GM12878 (cell line): ENCODE results near the gene EBF3. TPM values are rescaled to one million over a fixed set of nuclear protein-coding genes. Genes with fewer than 3 reads are reported as not detected.

Source experiments
- ATAC-seq: fragments of 200-7000 bp; cut with Tn5 transposase; 3 replicates; pipeline ENCODE4 v1.9.1; 2020; ENCODE audit warnings: mild to moderate bottlenecking, moderate library complexity
- BruUV-seq: library from RNA; stranded (reverse); fragments of 400-500 nt; replicated peaks from 2 replicates; lab custom pipeline; 2021; lab: Mats Ljungman, UMichigan
- CTCF ChIA-PET: fragments of 300-600 bp; sonication (Branson Sonifier 250); formaldehyde crosslinking; extraction: SDS; loops from one replicate; lab custom pipeline; 2021; ENCODE audit warnings: inconsistent platforms; lab: Yijun Ruan, JAX
- POLR2A ChIA-PET: fragments of 350-600 bp; formaldehyde crosslinking; extraction: SDS; loops from one replicate; lab custom pipeline; 2021; ENCODE audit warnings: inconsistent platforms; lab: Charles Lee
- RAD21 ChIA-PET: fragments of 300-600 bp; sonication (Branson Sonifier 250); formaldehyde crosslinking; loops from one replicate; lab custom pipeline; 2023; ENCODE audit warnings: antibody characterized with exemption; ENCODE audit not compliant: unreplicated experiment; lab: Charles Lee
- SMC1A ChIA-PET: fragments of 300-600 bp; sonication (Branson Sonifier 250); formaldehyde crosslinking; loops from one replicate; lab custom pipeline; 2023; ENCODE audit not compliant: unreplicated experiment, uncharacterized antibody; lab: Charles Lee
- DNase-seq: peaks from one replicate; pipeline ENCODE4 v3.0.0-alpha.2; 2011; ENCODE audit warnings: low read depth, low spot score
- FAIRE-seq: peaks from 3 replicates; lab custom pipeline; 2011; peaks lifted over from hg19 to GRCh38; lab: Jason Lieb, UNC
- H2AFZ ChIP-seq: 2 replicates; pipeline ENCODE4 v1.6.0; 2011; ENCODE audit warnings: low read depth, low read length, control low read depth; ENCODE audit not compliant: control insufficient read depth
- H3K27ac ChIP-seq: 2 replicates; pipeline ENCODE4 v1.5.1; 2011; ENCODE audit warnings: control low read depth; ENCODE audit not compliant: control insufficient read depth, insufficient read depth
- H3K27me3 ChIP-seq, 2 experiments: replicated peaks in 1 of 2; 2 replicates each; pipeline versions ENCODE4 v1.6.0 to v1.6.1; 2011; ENCODE audit warnings: low read length in 1 of 2; ENCODE audit not compliant: control insufficient read depth in 2 of 2, insufficient read depth in 2 of 2
- H3K36me3 ChIP-seq, 2 experiments: 2 replicates each; pipeline ENCODE4 v1.5.1; 2011; ENCODE audit warnings: low read length in 1 of 2; ENCODE audit not compliant: control insufficient read depth in 2 of 2, insufficient read depth in 2 of 2
- H3K4me1 ChIP-seq: 2 replicates; pipeline ENCODE4 v1.6.1; 2011; ENCODE audit warnings: mild to moderate bottlenecking, low read length, moderate library complexity, mixed read lengths; ENCODE audit not compliant: control insufficient read depth, insufficient read depth
- H3K4me2 ChIP-seq: 2 replicates; pipeline ENCODE4 v1.6.0; 2011; ENCODE audit warnings: control low read depth; ENCODE audit not compliant: control insufficient read depth, insufficient read depth
- H3K4me3 ChIP-seq: fragments of 200-600 bp; sonication (generic); 2 replicates; pipeline ENCODE4 v1.5.1; 2016
- H3K79me2 ChIP-seq: 2 replicates; pipeline ENCODE4 v1.6.0; 2011; ENCODE audit warnings: low read length; ENCODE audit not compliant: control insufficient read depth, insufficient read depth
- H3K9ac ChIP-seq: 2 replicates; pipeline ENCODE4 v1.8.0; 2011; ENCODE audit warnings: low read length, control low read depth, mixed read lengths; ENCODE audit not compliant: control insufficient read depth, insufficient read depth
- H3K9me3 ChIP-seq: replicated peaks from 3 replicates; pipeline ENCODE4 v1.5.1; 2011; ENCODE audit warnings: mild to moderate bottlenecking, low read length; ENCODE audit not compliant: control insufficient read depth, insufficient read depth
- H4K20me1 ChIP-seq: 2 replicates; pipeline ENCODE4 v1.6.0; 2011; ENCODE audit not compliant: control insufficient read depth, insufficient read depth
- ASH2L ChIP-seq: fragments of 300-600, 200-600 bp; sonication (generic); IDR thresholded peaks from 2 replicates; pipeline ENCODE4 v1.6.1; 2017; ENCODE audit warnings: low read depth, mild to moderate bottlenecking, borderline replicate concordance
- CBFB ChIP-seq: IDR thresholded peaks from 2 replicates; pipeline ENCODE4 v1.6.1; 2016; ENCODE audit warnings: antibody characterized with exemption, low read depth
- CBX3 ChIP-seq: fragments of 200-600 bp; sonication (generic); IDR thresholded peaks from 2 replicates; pipeline ENCODE4 v1.6.1; 2016; ENCODE audit warnings: low read depth, borderline replicate concordance
- FOXM1 ChIP-seq: IDR thresholded peaks from 2 replicates; pipeline ENCODE4 v1.6.1; 2012; ENCODE audit warnings: low read depth, mild to moderate bottlenecking, inconsistent platforms, low read length, moderate library complexity
- IRF5 ChIP-seq: fragments of 450-650 bp; IDR thresholded peaks from 2 replicates; pipeline ENCODE4 v1.6.1; 2017; ENCODE audit warnings: borderline replicate concordance
- JUND ChIP-seq: IDR thresholded peaks from 2 replicates; pipeline ENCODE4 v1.6.1; 2012; ENCODE audit warnings: low read depth, mild to moderate bottlenecking, low read length, improper control_type of control experiment, moderate library complexity
- NBN ChIP-seq: fragments of 450-650 bp; IDR thresholded peaks from 2 replicates; pipeline ENCODE4 v1.6.1; 2016
- NFYA ChIP-seq: IDR thresholded peaks from 2 replicates; pipeline ENCODE4 v1.6.1; 2011; ENCODE audit warnings: low read depth, mild to moderate bottlenecking, low read length, improper control_type of control experiment, borderline replicate concordance
- NR2F1 ChIP-seq: fragments of 450-650 bp; conservative IDR thresholded peaks from 2 replicates; pipeline ENCODE4 v1.6.1; 2017; ENCODE audit warnings: mild to moderate bottlenecking
- PAX5 ChIP-seq: IDR thresholded peaks from 2 replicates; pipeline ENCODE4 v1.6.1; 2011; ENCODE audit warnings: low read depth, low read length, borderline replicate concordance
- POLR2A ChIP-seq: IDR thresholded peaks from 2 replicates; pipeline ENCODE4 v1.6.1; 2011; ENCODE audit warnings: low read depth, mild to moderate bottlenecking, low read length
- RUNX3 ChIP-seq: IDR thresholded peaks from 2 replicates; pipeline ENCODE4 v1.6.1; 2012; ENCODE audit warnings: low read length, inconsistent platforms
- SKIL ChIP-seq: fragments of 450-650 bp; IDR thresholded peaks from 2 replicates; pipeline ENCODE4 v1.6.1; 2017; ENCODE audit warnings: mild to moderate bottlenecking, low read depth, inconsistent platforms; ENCODE audit not compliant: poor library complexity, severe bottlenecking
- ZNF217 ChIP-seq: fragments of 450-650 bp; IDR thresholded peaks from 2 replicates; pipeline ENCODE4 v1.6.1; 2017; ENCODE audit warnings: antibody characterized with exemption, mild to moderate bottlenecking
- ZNF687 ChIP-seq: fragments of 450-650 bp; IDR thresholded peaks from 2 replicates; pipeline ENCODE4 v1.6.1; 2017; ENCODE audit warnings: mild to moderate bottlenecking, moderate library complexity
- WGBS: methylation state at CpG from one replicate; pipeline ENCODE4 v1.1.6; 2016; ENCODE audit warnings: low lambda C conversion rate; ENCODE audit not compliant: insufficient replicate concordance, insufficient coverage; ENCODE audit errors: missing lambda C conversion rate; 5-methylcytosine and 5-hydroxymethylcytosine counted together
- in situ Hi-C: fragments of 300-500 bp; cut with MboI; formaldehyde crosslinking; loops from 9 replicates; pipeline ENCODE4 v1.14.3; 2018; ENCODE audit warnings: mixed read lengths
- intact Hi-C: fragments of 100-400 bp; cut with micrococcal nuclease; formaldehyde crosslinking; loops from one replicate; pipeline ENCODE4 v1.14.2; 2022; ENCODE audit not compliant: unreplicated experiment
- polyA plus RNA-seq, 11 experiments: library from polyadenylated mRNA; depleted of rRNA in 4 of 11; unstranded in 6 of 11; stranded (reverse) in 5 of 11; fragments of >200 nt; fragmentation: Nextera tagmentation in 4 of 11; fragmentation: Illumina TruSeq in 1 of 11; extraction: Ambion mirVana in 4 of 11; extraction: Trizol in 1 of 11; gene quantifications; 1 replicate in 1 of 11; 2 replicates in 10 of 11; pipeline versions ENCODE4 v1.2.1 to v1.2.3, GENCODE V29; 2011 to 2016; ENCODE audit warnings: inconsistent platforms in 2 of 11, missing spikeins in 2 of 11, low read depth in 1 of 11
- total RNA-seq, 4 experiments: library from RNA; depleted of rRNA in 3 of 4; stranded (reverse); fragments of >200 nt in 3 of 4; fragmentation: Illumina TruSeq in 1 of 4; extraction: Trizol in 1 of 4; gene quantifications; 2 replicates each; pipeline versions ENCODE4 v1.2.1 to v1.2.3, GENCODE V29; 2013 to 2021

EBF3 gene
- total and polyA plus RNA-seq, 10 of the 15 experiments (the other 5 are each of a cell fraction or from before 2014, with no cell fraction given) = not detected

- 26% methylated on average over 19 of the region's 20 CpGs for WGBS
- in situ Hi-C loops = no loop called here
- FAIRE-seq (no peak), DNase-seq (no peak), ATAC-seq (no peak)
- H3K4me2 ChIP-seq = no peak overlapping the region
- H3K4me1 ChIP-seq = no peaks in the 10 kb centered on the region
- SMC1A ChIA-PET = no interaction called here
- no peaks in the 10 kb centered on the region for H4K20me1 ChIP-seq
- no peak overlapping the region for H3K27ac ChIP-seq
- RAD21 ChIA-PET = no interaction called here
- H3K36me3 ChIP-seq = no peaks in the 10 kb centered on the region
- no peak overlapping the region for H3K4me3 ChIP-seq
- H3K9me3 ChIP-seq = no peaks in the 10 kb centered on the region
- BruUV-seq = no TSS peak
- TF ChIP-seq ZNF687 (no peak), NBN (no peak), NR2F1 (no peak), JUND (no peak), ZNF217 (no peak), NFYA (no peak), POLR2A (no peak), SKIL (no peak), IRF5 (no peak), CBX3 (no peak), PAX5 (no peak), FOXM1 (no peak), ASH2L (no peak), CBFB (no peak), RUNX3 (no peak)
- CTCF ChIA-PET = no interaction called here
- H3K79me2 ChIP-seq = no peaks in the 10 kb centered on the region
- no peak overlapping the region for H3K9ac ChIP-seq
- no peaks in the 10 kb centered on the region for H3K27me3 ChIP-seq
- H2AFZ ChIP-seq = no peak overlapping the region
- POLR2A ChIA-PET = no interaction called here
- intact Hi-C loops = no loop called here
Measured at GRCh38 chr10:129893104-129894089, 70.7 kb downstream of the EBF3 start.
